GM12878 (cell line): ENCODE results near the gene DPPA3. TPM values are rescaled to one million over a fixed set of nuclear protein-coding genes. Genes with fewer than 3 reads are reported as not detected.

Experiments used
- ATAC-seq: fragments of 200-7000 bp; cut with Tn5 transposase; 3 replicates; pipeline ENCODE4 v1.9.1; 2020; ENCODE audit warnings: mild to moderate bottlenecking, moderate library complexity
- BruUV-seq: library from RNA; stranded (reverse); fragments of 400-500 nt; replicated peaks from 2 replicates; lab custom pipeline; 2021; lab: Mats Ljungman, UMichigan
- CTCF ChIA-PET: fragments of 300-600 bp; sonication (Branson Sonifier 250); formaldehyde crosslinking; extraction: SDS; loops from one replicate; lab custom pipeline; 2021; ENCODE audit warnings: inconsistent platforms; lab: Yijun Ruan, JAX
- POLR2A ChIA-PET: fragments of 350-600 bp; formaldehyde crosslinking; extraction: SDS; loops from one replicate; lab custom pipeline; 2021; ENCODE audit warnings: inconsistent platforms; lab: Charles Lee
- RAD21 ChIA-PET: fragments of 300-600 bp; sonication (Branson Sonifier 250); formaldehyde crosslinking; loops from one replicate; lab custom pipeline; 2023; ENCODE audit warnings: antibody characterized with exemption; ENCODE audit not compliant: unreplicated experiment; lab: Charles Lee
- SMC1A ChIA-PET: fragments of 300-600 bp; sonication (Branson Sonifier 250); formaldehyde crosslinking; loops from one replicate; lab custom pipeline; 2023; ENCODE audit not compliant: unreplicated experiment, uncharacterized antibody; lab: Charles Lee
- DNase-seq: peaks from one replicate; pipeline ENCODE4 v3.0.0-alpha.2; 2011; ENCODE audit warnings: low read depth, low spot score
- FAIRE-seq: peaks from 3 replicates; lab custom pipeline; 2011; peaks lifted over from hg19 to GRCh38; lab: Jason Lieb, UNC
- H2AFZ ChIP-seq: 2 replicates; pipeline ENCODE4 v1.6.0; 2011; ENCODE audit warnings: low read depth, low read length, control low read depth; ENCODE audit not compliant: control insufficient read depth
- H3K27ac ChIP-seq: 2 replicates; pipeline ENCODE4 v1.5.1; 2011; ENCODE audit warnings: control low read depth; ENCODE audit not compliant: control insufficient read depth, insufficient read depth
- H3K27me3 ChIP-seq, 2 experiments: replicated peaks in 1 of 2; 2 replicates each; pipeline versions ENCODE4 v1.6.0 to v1.6.1; 2011; ENCODE audit warnings: low read length in 1 of 2; ENCODE audit not compliant: control insufficient read depth in 2 of 2, insufficient read depth in 2 of 2
- H3K36me3 ChIP-seq, 2 experiments: 2 replicates each; pipeline ENCODE4 v1.5.1; 2011; ENCODE audit warnings: low read length in 1 of 2; ENCODE audit not compliant: control insufficient read depth in 2 of 2, insufficient read depth in 2 of 2
- H3K4me1 ChIP-seq: 2 replicates; pipeline ENCODE4 v1.6.1; 2011; ENCODE audit warnings: mild to moderate bottlenecking, low read length, moderate library complexity, mixed read lengths; ENCODE audit not compliant: control insufficient read depth, insufficient read depth
- H3K4me2 ChIP-seq: 2 replicates; pipeline ENCODE4 v1.6.0; 2011; ENCODE audit warnings: control low read depth; ENCODE audit not compliant: control insufficient read depth, insufficient read depth
- H3K4me3 ChIP-seq: fragments of 200-600 bp; sonication (generic); 2 replicates; pipeline ENCODE4 v1.5.1; 2016
- H3K79me2 ChIP-seq: 2 replicates; pipeline ENCODE4 v1.6.0; 2011; ENCODE audit warnings: low read length; ENCODE audit not compliant: control insufficient read depth, insufficient read depth
- H3K9ac ChIP-seq: 2 replicates; pipeline ENCODE4 v1.8.0; 2011; ENCODE audit warnings: low read length, control low read depth, mixed read lengths; ENCODE audit not compliant: control insufficient read depth, insufficient read depth
- H3K9me3 ChIP-seq: replicated peaks from 3 replicates; pipeline ENCODE4 v1.5.1; 2011; ENCODE audit warnings: mild to moderate bottlenecking, low read length; ENCODE audit not compliant: control insufficient read depth, insufficient read depth
- H4K20me1 ChIP-seq: 2 replicates; pipeline ENCODE4 v1.6.0; 2011; ENCODE audit not compliant: control insufficient read depth, insufficient read depth
- EED ChIP-seq: sonication (generic); IDR thresholded peaks from 2 replicates; pipeline ENCODE4 v1.6.1; 2016; ENCODE audit warnings: antibody characterized with exemption, low read depth
- EGR1 ChIP-seq, 2 experiments: IDR thresholded peaks; 1 replicate in 1 of 2; 2 replicates in 1 of 2; pipeline ENCODE4 v1.6.1; 2011 to 2012; ENCODE audit warnings: low read depth in 2 of 2, low read length in 2 of 2, borderline replicate concordance in 1 of 2, mild to moderate bottlenecking in 1 of 2, moderate library complexity in 1 of 2
- ESRRA ChIP-seq: IDR thresholded peaks from 2 replicates; pipeline ENCODE4 v1.6.1; 2012; ENCODE audit warnings: mild to moderate bottlenecking, low read length, improper control_type of control experiment
- GABPA ChIP-seq: IDR thresholded peaks from 2 replicates; pipeline ENCODE4 v1.6.1; 2014; ENCODE audit warnings: antibody characterized with exemption, low read depth, mild to moderate bottlenecking, inconsistent platforms
- HSF1 ChIP-seq: fragments of 150-350 bp; IDR thresholded peaks from 2 replicates; pipeline ENCODE4 v1.6.1; 2014; ENCODE audit warnings: mild to moderate bottlenecking, low read depth, low read length
- IKZF2 ChIP-seq, 2 experiments: fragments of 450-650 bp; IDR thresholded peaks; 2 replicates each; pipeline ENCODE4 v1.6.1; 2017; ENCODE audit warnings: mild to moderate bottlenecking in 2 of 2, moderate library complexity in 2 of 2
- JUNB ChIP-seq: IDR thresholded peaks from 2 replicates; pipeline ENCODE4 v1.6.1; 2016; ENCODE audit warnings: antibody characterized with exemption, mild to moderate bottlenecking
- WGBS: methylation state at CpG from one replicate; pipeline ENCODE4 v1.1.6; 2016; ENCODE audit warnings: low lambda C conversion rate; ENCODE audit not compliant: insufficient replicate concordance, insufficient coverage; ENCODE audit errors: missing lambda C conversion rate; 5-methylcytosine and 5-hydroxymethylcytosine counted together
- in situ Hi-C: fragments of 300-500 bp; cut with MboI; formaldehyde crosslinking; loops from 9 replicates; pipeline ENCODE4 v1.14.3; 2018; ENCODE audit warnings: mixed read lengths
- intact Hi-C: fragments of 100-400 bp; cut with micrococcal nuclease; formaldehyde crosslinking; loops from one replicate; pipeline ENCODE4 v1.14.2; 2022; ENCODE audit not compliant: unreplicated experiment
- polyA plus RNA-seq, 11 experiments: library from polyadenylated mRNA; depleted of rRNA in 4 of 11; unstranded in 6 of 11; stranded (reverse) in 5 of 11; fragments of >200 nt; fragmentation: Nextera tagmentation in 4 of 11; fragmentation: Illumina TruSeq in 1 of 11; extraction: Ambion mirVana in 4 of 11; extraction: Trizol in 1 of 11; gene quantifications; 1 replicate in 1 of 11; 2 replicates in 10 of 11; pipeline versions ENCODE4 v1.2.1 to v1.2.3, GENCODE V29; 2011 to 2016; ENCODE audit warnings: inconsistent platforms in 2 of 11, missing spikeins in 2 of 11, low read depth in 1 of 11
- total RNA-seq, 4 experiments: library from RNA; depleted of rRNA in 3 of 4; stranded (reverse); fragments of >200 nt in 3 of 4; fragmentation: Illumina TruSeq in 1 of 4; extraction: Trizol in 1 of 4; gene quantifications; 2 replicates each; pipeline versions ENCODE4 v1.2.1 to v1.2.3, GENCODE V29; 2013 to 2021
- TF ChIP-seq, protein P1 (sequence below): IDR thresholded peaks from 2 replicates; pipeline ENCODE4 v1.6.1; 2011; ENCODE audit warnings: low read depth, mild to moderate bottlenecking, low read length, moderate library complexity, borderline replicate concordance; ENCODE audit errors: extremely low read depth

DPPA3 gene
- total and polyA plus RNA-seq, 10 of the 15 experiments (the other 5 are each of a cell fraction or from before 2014, with no cell fraction given) = 0.05 TPM; not detected in 9

- 1% methylated on average over 5 of the region's 5 CpGs for WGBS
- intact Hi-C loops = no loop called here
These were observed 36.0 kb downstream of the DPPA3 start, which contains the start of gene CLEC4C for GRCh38 chr12:7747246-7747645. TSS of gene CLEC4C (minus strand) at chr12:7747375. CDS start at chr12:7747348, 27 bp downstream.

More at GRCh38 chr12:7747246-7747645, 36.0 kb downstream of the DPPA3 start, which contains the start of gene CLEC4C:
- Histone ChIP-seq H3K4me1 (peaks cover 24% of the 10 kb centered on the region), H4K20me1 (no peaks in the 10 kb centered on the region), H3K27ac (peak within 1 kb of the TSS; percentile 39; the same call in 1 of the 2 replicates), H3K4me2 (peak within 1 kb of the TSS; percentile 42; the same call in 1 of the 2 replicates), H3K9me3 (no peaks in the 10 kb centered on the region), H2AFZ (peak within 1 kb of the TSS; percentile 29; the same call in 1 of the 2 replicates), H3K4me3 (no peak within 1 kb of the TSS), H3K9ac (no peak within 1 kb of the TSS), H3K27me3 (no peaks in the 10 kb centered on the region), H3K79me2 (no peaks in the 10 kb centered on the region), H3K36me3 (no peaks in the 10 kb centered on the region)
- TF ChIP-seq EED (no peak), IKZF2 (IDR thresholded peaks at IDR 0.05) (no peak), HSF1 (no peak), JUNB (no peak), EGR1 (IDR thresholded peaks at IDR 0.05; ENCODE audit: borderline replicate concordance in 1 of 2, low read depth in 2 of 2, low read length in 2 of 2) (no peak), GABPA (no peak), ESRRA (no peak)
- TF ChIP-seq, protein P1, sequence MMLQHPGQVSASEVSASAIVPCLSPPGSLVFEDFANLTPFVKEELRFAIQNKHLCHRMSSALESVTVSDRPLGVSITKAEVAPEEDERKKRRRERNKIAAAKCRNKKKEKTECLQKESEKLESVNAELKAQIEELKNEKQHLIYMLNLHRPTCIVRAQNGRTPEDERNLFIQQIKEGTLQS = no peak
- CTCF ChIA-PET = interaction anchor here (0.6 to 0.9 kb wide), 2 partner anchors 79 to 186 kb away, joined by 3 to 4 read pairs; no protein-coding TSS in a partner anchor
- in situ Hi-C loops = no loop called here
- DNase-seq (no peak), ATAC-seq (no peak), FAIRE-seq (peak; percentile 54)
- no TSS peak for BruUV-seq
- RAD21 ChIA-PET = no interaction called here
- POLR2A ChIA-PET = no interaction called here
- SMC1A ChIA-PET = interaction anchor here (0.6 kb wide), 1 partner anchor 18 kb away, joined by 3 read pairs; no protein-coding TSS in a partner anchor
